H9 (cell line): ENCODE data around the gene CENPH. TPM values are rescaled to one million over a fixed set of nuclear protein-coding genes. Genes with fewer than 3 reads are reported as not detected.

Experiments
- DNase-seq: peaks from one replicate; pipeline ENCODE4 v3.0.0-alpha.2; 2017
- H2AFZ ChIP-seq: one replicate; pipeline ENCODE4 v1.6.1; 2013; ENCODE audit warnings: mild to moderate bottlenecking, low read length, control low read depth, moderate library complexity
- H2AK5ac ChIP-seq: 2 replicates; pipeline ENCODE4 v1.6.1; 2013; ENCODE audit warnings: low read length, control low read depth, mixed read lengths; ENCODE audit not compliant: insufficient read length
- H2BK120ac ChIP-seq: one replicate; pipeline ENCODE4 v1.6.1; 2013; ENCODE audit warnings: low read depth, mild to moderate bottlenecking, low read length, control low read depth, inconsistent platforms; ENCODE audit not compliant: poor library complexity, severe bottlenecking
- H2BK12ac ChIP-seq: 2 replicates; pipeline ENCODE4 v1.6.1; 2013; ENCODE audit warnings: low read length, control low read depth, mixed read lengths, low read depth; ENCODE audit not compliant: insufficient read length
- H2BK15ac ChIP-seq: 2 replicates; pipeline ENCODE4 v1.6.1; 2013; ENCODE audit warnings: low read depth, low read length, control low read depth
- H2BK20ac ChIP-seq: one replicate; pipeline ENCODE4 v1.6.1; 2013; ENCODE audit warnings: low read depth, mild to moderate bottlenecking, low read length, control low read depth, inconsistent platforms; ENCODE audit not compliant: poor library complexity, severe bottlenecking
- H2BK5ac ChIP-seq: 2 replicates; pipeline ENCODE4 v1.6.1; 2013; ENCODE audit warnings: low read length, control low read depth, mixed read lengths; ENCODE audit not compliant: insufficient read length
- H3K14ac ChIP-seq: 2 replicates; pipeline ENCODE4 v1.6.1; 2013; ENCODE audit warnings: low read length, control low read depth; ENCODE audit not compliant: insufficient read depth
- H3K18ac ChIP-seq: 2 replicates; pipeline ENCODE4 v1.6.1; 2013; ENCODE audit warnings: low read depth, mild to moderate bottlenecking, mixed read lengths, low read length, control low read depth; ENCODE audit not compliant: insufficient read length
- H3K23ac ChIP-seq: 2 replicates; pipeline ENCODE4 v1.6.1; 2013; ENCODE audit warnings: low read length, control low read depth, mixed read lengths, low read depth; ENCODE audit not compliant: insufficient read length
- H3K23me2 ChIP-seq: 2 replicates; pipeline ENCODE4 v1.6.1; 2013; ENCODE audit warnings: low read depth, mild to moderate bottlenecking, mixed read lengths, low read length, control low read depth; ENCODE audit not compliant: insufficient read length, poor library complexity, severe bottlenecking
- H3K27ac ChIP-seq: 2 replicates; pipeline ENCODE4 v1.5.1; 2013; ENCODE audit warnings: low read length, control low read depth, mixed read lengths, low read depth; ENCODE audit not compliant: insufficient read length
- H3K27me3 ChIP-seq: 2 replicates; pipeline ENCODE4 v1.6.1; 2013; ENCODE audit warnings: low read length, control low read depth, inconsistent platforms; ENCODE audit not compliant: insufficient read depth
- H3K4ac ChIP-seq: 2 replicates; pipeline ENCODE4 v1.6.1; 2013; ENCODE audit warnings: low read depth, mild to moderate bottlenecking, control low read depth, inconsistent platforms, low read length, moderate library complexity
- H3K4me1 ChIP-seq: 2 replicates; pipeline ENCODE4 v1.6.1; 2013; ENCODE audit warnings: low read length, control low read depth, inconsistent platforms; ENCODE audit not compliant: insufficient read depth
- H3K4me2 ChIP-seq: 2 replicates; pipeline ENCODE4 v1.6.1; 2013; ENCODE audit warnings: low read length, control low read depth, mixed read lengths; ENCODE audit not compliant: insufficient read length, insufficient read depth
- H3K56ac ChIP-seq: 2 replicates; pipeline ENCODE4 v1.6.1; 2013; ENCODE audit warnings: low read depth, mild to moderate bottlenecking, mixed read lengths, low read length, control low read depth; ENCODE audit not compliant: insufficient read length
- H3K79me1 ChIP-seq: 2 replicates; pipeline ENCODE4 v1.6.1; 2013; ENCODE audit warnings: low read depth, mild to moderate bottlenecking, moderate library complexity, low read length, control low read depth, inconsistent platforms; ENCODE audit not compliant: insufficient read depth, poor library complexity, severe bottlenecking
- H3K79me2 ChIP-seq: 2 replicates; pipeline ENCODE4 v1.6.1; 2013; ENCODE audit warnings: low read length, control low read depth, inconsistent platforms; ENCODE audit not compliant: insufficient read depth
- H3K9ac ChIP-seq: 2 replicates; pipeline ENCODE4 v1.6.1; 2013; ENCODE audit warnings: low read length, control low read depth, mixed read lengths; ENCODE audit not compliant: insufficient read length; ENCODE audit errors: extremely low read depth
- H3K9me3 ChIP-seq: one replicate; pipeline ENCODE4 v1.6.1; 2013; ENCODE audit warnings: low read depth, low read length, inconsistent platforms; ENCODE audit not compliant: control insufficient read depth
- H3T11ph ChIP-seq: one replicate; pipeline ENCODE4 v1.6.1; 2013; ENCODE audit warnings: mild to moderate bottlenecking, low read length, control low read depth, inconsistent platforms
- H4K20me1 ChIP-seq: one replicate; pipeline ENCODE4 v1.6.1; 2013; ENCODE audit not compliant: control insufficient read depth, insufficient read length, insufficient read depth
- H4K5ac ChIP-seq: 2 replicates; pipeline ENCODE4 v1.6.1; 2013; ENCODE audit warnings: low read depth, mild to moderate bottlenecking, mixed read lengths, low read length, control low read depth; ENCODE audit not compliant: insufficient read length
- H4K8ac ChIP-seq: replicated peaks from 2 replicates; pipeline ENCODE4 v1.6.1; 2013; ENCODE audit warnings: low read length, control low read depth, mixed read lengths, low read depth; ENCODE audit not compliant: insufficient read length
- H4K91ac ChIP-seq: 2 replicates; pipeline ENCODE4 v1.6.1; 2013; ENCODE audit warnings: low read depth, mild to moderate bottlenecking, moderate library complexity, mixed read lengths, low read length, control low read depth; ENCODE audit not compliant: insufficient read length
- H3K27ac Mint-ChIP-seq, 3 experiments: 2 replicates in 2 of 3; 3 replicates in 1 of 3; pipeline ENCODE4 v1.8.0; 2020 to 2021; ENCODE audit warnings: mixed read lengths in 3 of 3, mild to moderate bottlenecking in 1 of 3, moderate library complexity in 1 of 3
- H3K27me3 Mint-ChIP-seq: 2 replicates; pipeline ENCODE4 v1.8.0; 2021; ENCODE audit warnings: low read depth, mild to moderate bottlenecking, moderate library complexity, mixed read lengths
- H3K36me3 Mint-ChIP-seq, 3 experiments: 2 replicates in 2 of 3; 3 replicates in 1 of 3; pipeline ENCODE4 v1.8.0; 2020 to 2021; ENCODE audit warnings: low read depth in 3 of 3, mixed read lengths in 3 of 3; ENCODE audit not compliant: insufficient read depth in 1 of 3
- H3K4me1 Mint-ChIP-seq, 2 experiments: 2 replicates each; pipeline ENCODE4 v1.8.0; 2020; ENCODE audit warnings: mixed read lengths in 2 of 2
- H3K4me3 Mint-ChIP-seq, 2 experiments: 2 replicates in 1 of 2; 3 replicates in 1 of 2; pipeline ENCODE4 v1.8.0; 2020 to 2021; ENCODE audit warnings: mild to moderate bottlenecking in 2 of 2, mixed read lengths in 2 of 2, moderate library complexity in 1 of 2
- H3K9me3 Mint-ChIP-seq, 2 experiments: 2 replicates in 1 of 2; 3 replicates in 1 of 2; pipeline ENCODE4 v1.8.0; 2020; ENCODE audit warnings: mild to moderate bottlenecking in 2 of 2, mixed read lengths in 2 of 2, moderate library complexity in 1 of 2
- CTCF ChIP-seq: fragments of 200-600 bp; sonication (generic); conservative IDR thresholded peaks from 3 replicates; pipeline ENCODE4 v1.8.0; 2021; ENCODE audit warnings: antibody characterized with exemption, mild to moderate bottlenecking
- WGBS: extraction: QIAGEN DNeasy Blood & Tissue Kit; methylation state at CpG from one replicate; pipeline ENCODE4 v1.1.7; 2013; ENCODE audit warnings: missing lambda C conversion rate, low lambda C conversion rate, mixed read lengths; ENCODE audit not compliant: insufficient read length; ENCODE audit errors: extremely low coverage; 5-methylcytosine and 5-hydroxymethylcytosine counted together
- total RNA-seq: library from RNA; stranded (reverse); gene quantifications from 2 replicates; pipeline ENCODE4 v1.2.1, GENCODE V29; 2021

The CENPH gene
- total RNA-seq, 1 experiment from 2014 or later, result 82.8 TPM

- Histone ChIP-seq H3K4me2 (no peak overlapping the region), H3K23ac (no peak overlapping the region), H3K23me2 (no peaks in the 10 kb centered on the region), H4K91ac (no peak overlapping the region), H3K27ac (no peak overlapping the region), H3K27me3 (no peaks in the 10 kb centered on the region), H3K56ac (no peak overlapping the region), H4K20me1 (no peaks in the 10 kb centered on the region), H3K9me3 (no peaks in the 10 kb centered on the region), H3K4ac (no peak overlapping the region), H4K8ac (no peak overlapping the region), H3K9ac (no peak overlapping the region), H3K18ac (no peak overlapping the region), H2BK12ac (no peak overlapping the region), H3K4me1 (no peaks in the 10 kb centered on the region), H2AFZ (no peak overlapping the region), H3K14ac (no peak overlapping the region), H4K5ac (no peak overlapping the region), H2BK15ac (0 out of 2 replicates have a peak overlapping the region, but pooled peaks have one; percentile 12), H3T11ph (no peak overlapping the region), H2BK120ac (no peak overlapping the region), H3K79me1 (peaks cover 2% of the 10 kb centered on the region), H3K79me2 (no peaks in the 10 kb centered on the region), H2AK5ac (no peak overlapping the region), H2BK20ac (no peak overlapping the region), H2BK5ac (no peak overlapping the region)
- TF ChIP-seq CTCF, result no peak
- Mint-ChIP-seq H3K27me3 (no peaks in the 10 kb centered on the region), H3K9me3 (no peaks in the 10 kb centered on the region), H3K4me1 (no peaks in the 10 kb centered on the region), H3K4me3 (no peak overlapping the region), H3K36me3 (peaks cover 20 to 65% (median 35%) of the 10 kb centered on the region in 3 experiments; a peak in 6 of 7 replicates), H3K27ac (peak overlapping the region in 1 of 3 experiments; percentile 28; a peak in 1 of 7 replicates)
- DNase-seq, result no peak
- no CpG with 5 or more reads among the region's 1 CpG for WGBS
Measured at GRCh38 chr5:69257577-69257976, 68.2 kb downstream of the CENPH start.

Other genes starting within 250 kb of the CENPH start
- 33.2 and 33.7 TPM in 2 replicates for gene SLC30A5, start 95.6 kb upstream of the CENPH start, total RNA-seq
- 305 and 310 TPM in 2 replicates for gene CCNB1, start 22.4 kb upstream of the CENPH start, total RNA-seq
- 45.9 and 53.4 TPM in 2 replicates for gene CDK7, start 45.3 kb downstream of the CENPH start, total RNA-seq
- 0.48 and 0.68 TPM in 2 replicates for gene CCDC125, start 143.2 kb downstream of the CENPH start, total RNA-seq
- 39.0 and 40.8 TPM in 2 replicates for gene AK6, start 179.9 kb downstream of the CENPH start, total RNA-seq
- 82.4 and 85.0 TPM in 2 replicates for gene TAF9, start 179.9 kb downstream of the CENPH start, total RNA-seq
- gene RAD17, start 180.2 kb downstream of the CENPH start, total RNA-seq, result 28.5 and 31.9 TPM in 2 replicates
- gene MARVELD2, start 225.5 kb downstream of the CENPH start, total RNA-seq, result 29.5 and 30.3 TPM in 2 replicates